NCI-H748 treated with DMSO at 0.1 percent for 48 hours (cell line): ENCODE data around the gene RNF26.
"Not testable (repeated sequence)": the region's sequence is repeated elsewhere in the genome, so short reads cannot be mapped to it uniquely, and the experiment has no call there.

Source experiments
- DNase-seq: peaks from one replicate; lab custom pipeline; 2025; lab: John Stamatoyannopoulos, UW

The RNF26 gene

DNA sequence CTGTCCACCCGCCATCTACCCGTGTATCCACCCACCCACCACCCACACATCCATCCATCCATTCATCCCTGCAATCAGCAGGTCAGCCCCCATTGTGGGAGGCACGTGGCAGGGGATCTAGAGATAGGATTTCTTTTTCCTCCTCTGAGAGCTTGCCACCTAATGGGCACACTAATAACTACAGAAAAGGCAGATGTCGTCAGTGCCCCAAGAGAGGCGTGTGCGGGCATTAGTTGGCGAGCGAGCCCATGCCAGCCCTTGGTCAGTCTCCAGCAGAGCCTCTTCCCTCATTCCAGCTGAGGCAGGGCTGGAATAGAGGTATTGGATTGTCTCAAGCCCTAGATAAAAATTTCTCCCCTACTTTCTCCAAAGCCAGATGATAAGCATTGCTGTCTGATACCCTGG, 37.5 kb downstream of the RNF26 start:
- no peak for DNase-seq

DNA sequence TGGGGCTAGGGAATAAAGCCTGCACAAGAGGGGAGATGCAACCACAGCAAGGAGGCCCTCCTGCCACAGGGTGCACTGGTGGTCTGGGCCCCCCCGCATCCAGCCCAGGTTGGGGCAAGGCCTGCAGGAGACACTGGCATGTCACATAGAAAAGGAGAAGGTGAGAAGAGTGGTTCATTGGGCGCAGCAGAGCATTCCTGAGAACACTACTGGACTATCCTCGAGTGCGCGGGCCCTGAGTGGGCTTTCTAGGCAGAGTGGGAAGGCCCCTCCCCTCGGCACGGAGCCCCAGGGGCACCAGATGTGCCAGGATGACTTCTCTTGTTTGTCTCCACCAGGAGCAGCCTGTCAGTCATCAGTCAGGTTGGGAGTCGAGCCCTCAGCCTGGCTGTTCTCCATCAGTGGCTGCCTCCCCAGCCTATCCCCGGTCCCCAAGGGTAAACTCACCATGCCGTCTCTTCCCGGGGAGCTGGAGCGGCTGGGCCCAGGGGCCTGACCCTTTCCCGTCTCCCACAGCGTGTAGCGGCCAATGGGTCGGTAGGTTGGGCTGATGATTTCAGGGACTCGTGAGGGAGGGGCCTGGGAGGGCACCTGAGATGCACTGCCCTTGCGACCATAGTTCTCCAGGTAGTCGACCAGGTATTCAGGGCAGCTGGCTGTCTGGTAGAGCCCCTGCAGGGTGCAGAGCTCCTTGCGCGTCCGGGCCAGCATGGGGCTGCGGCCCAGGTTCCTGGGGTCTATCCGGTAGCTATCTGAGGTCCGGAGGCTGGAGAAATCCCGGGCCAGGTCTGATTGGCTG, 38.1 kb downstream of the RNF26 start:
- DNase-seq, result no peak

DNA sequence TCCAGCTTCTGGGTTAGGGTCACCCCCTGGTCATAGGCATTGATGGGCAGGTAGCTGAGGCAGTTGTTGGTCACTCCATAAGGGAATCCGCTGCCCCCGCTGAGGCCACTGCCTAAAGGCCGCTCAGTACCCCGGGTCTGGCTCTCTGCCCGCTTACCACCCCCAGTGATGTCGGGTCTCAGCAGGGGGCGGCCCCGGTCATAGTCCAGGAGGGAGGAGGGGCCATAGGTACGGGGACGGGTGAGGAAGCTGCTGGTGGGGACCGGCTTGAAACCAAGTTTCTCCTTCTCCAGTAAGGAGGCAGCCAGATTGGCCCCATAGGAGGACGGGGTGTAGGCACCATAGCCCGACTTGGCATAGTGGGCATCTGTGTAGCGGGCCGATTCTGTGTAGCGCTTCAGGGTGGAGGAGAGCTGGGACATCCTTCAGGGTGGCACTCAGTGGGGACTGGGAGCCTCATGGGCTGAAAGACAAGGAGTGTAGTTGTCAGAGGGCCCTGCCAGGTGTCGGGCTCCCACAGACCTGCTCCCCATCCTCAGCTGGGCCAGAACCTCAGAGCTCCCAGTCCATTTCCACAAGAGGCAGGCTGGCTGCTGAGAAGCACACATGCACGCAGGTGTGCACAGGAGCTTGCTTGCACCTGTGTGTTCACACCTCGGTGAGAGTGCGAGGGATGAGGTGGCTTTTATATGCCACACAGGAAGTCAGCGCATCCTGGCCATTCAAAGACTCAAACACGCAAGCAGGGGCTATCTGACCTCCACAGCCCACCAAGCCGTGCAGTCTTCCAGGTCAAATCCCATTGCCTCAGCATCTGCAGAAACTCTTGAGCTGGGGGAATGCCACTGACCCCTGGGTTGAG, 39.0 kb downstream of the RNF26 start:
- DNase-seq, result no peak

DNA sequence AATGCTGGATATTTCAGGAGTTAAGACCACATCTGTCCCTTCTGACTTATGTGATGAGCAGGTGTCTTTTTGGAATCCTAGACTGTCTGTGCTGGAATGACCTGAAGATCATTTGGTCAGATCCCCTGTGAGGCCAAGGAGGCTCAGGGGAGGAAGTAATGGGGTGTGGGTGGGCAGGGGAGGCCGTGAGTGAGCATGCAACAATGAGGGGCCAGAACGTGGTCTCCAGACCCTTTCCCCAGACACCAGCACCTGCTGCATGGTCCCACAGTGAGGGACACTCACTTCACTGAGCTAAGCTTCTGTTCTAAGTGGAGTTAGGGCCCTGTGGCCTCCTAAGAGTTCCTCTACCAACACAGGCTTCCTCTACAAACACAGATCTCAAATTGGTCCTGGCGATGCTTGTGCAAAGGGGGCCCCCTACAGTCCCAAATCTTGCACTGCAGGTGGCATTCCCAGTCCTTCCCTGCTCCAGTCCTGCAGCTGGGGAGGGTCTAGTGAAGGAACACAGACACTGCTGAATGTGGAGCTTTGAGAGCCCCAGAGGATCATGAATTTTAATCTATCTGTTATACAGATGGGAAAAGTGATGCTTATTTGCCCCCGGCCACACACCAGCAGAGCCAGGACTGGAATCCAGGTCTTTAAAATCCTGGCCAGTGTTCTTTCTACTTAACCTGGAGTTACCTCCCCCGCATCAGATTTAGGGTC, 39.7 kb downstream of the RNF26 start:
- DNase-seq, result peak; percentile 15

DNA sequence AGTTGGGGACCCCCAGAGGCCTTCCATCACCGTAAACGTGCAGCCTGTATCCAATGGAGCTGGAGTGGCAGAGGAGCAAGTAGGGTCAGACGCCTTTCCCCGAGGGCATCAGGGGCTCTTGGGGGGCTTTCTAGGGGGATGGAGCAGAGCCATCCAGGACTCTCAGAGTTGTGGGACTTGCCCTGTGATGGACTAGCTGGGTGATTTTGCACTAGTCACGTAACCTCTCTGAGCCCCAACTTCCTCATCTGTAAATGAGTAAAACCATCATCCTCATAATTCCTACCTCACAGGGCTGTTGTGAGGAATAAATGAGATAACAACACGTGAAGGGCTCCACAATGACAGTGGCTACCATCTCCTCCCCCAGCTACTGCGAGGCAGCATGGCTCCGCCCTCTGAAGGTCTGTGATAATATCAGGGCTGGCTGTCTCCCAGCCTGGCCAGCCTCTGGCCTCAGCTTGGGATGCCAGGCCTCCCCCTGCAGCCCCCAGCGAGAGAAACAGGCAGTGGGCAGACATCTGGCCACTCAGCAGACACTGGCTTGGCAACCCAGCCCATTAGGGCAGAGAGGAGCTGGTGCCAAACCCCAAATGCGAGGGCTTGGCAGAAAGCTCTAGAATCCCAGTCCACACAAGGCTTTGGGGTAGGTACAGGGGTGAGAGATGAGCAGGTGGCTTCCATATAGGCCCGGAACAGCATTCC, 40.5 kb downstream of the RNF26 start:
- DNase-seq, result no peak

DNA sequence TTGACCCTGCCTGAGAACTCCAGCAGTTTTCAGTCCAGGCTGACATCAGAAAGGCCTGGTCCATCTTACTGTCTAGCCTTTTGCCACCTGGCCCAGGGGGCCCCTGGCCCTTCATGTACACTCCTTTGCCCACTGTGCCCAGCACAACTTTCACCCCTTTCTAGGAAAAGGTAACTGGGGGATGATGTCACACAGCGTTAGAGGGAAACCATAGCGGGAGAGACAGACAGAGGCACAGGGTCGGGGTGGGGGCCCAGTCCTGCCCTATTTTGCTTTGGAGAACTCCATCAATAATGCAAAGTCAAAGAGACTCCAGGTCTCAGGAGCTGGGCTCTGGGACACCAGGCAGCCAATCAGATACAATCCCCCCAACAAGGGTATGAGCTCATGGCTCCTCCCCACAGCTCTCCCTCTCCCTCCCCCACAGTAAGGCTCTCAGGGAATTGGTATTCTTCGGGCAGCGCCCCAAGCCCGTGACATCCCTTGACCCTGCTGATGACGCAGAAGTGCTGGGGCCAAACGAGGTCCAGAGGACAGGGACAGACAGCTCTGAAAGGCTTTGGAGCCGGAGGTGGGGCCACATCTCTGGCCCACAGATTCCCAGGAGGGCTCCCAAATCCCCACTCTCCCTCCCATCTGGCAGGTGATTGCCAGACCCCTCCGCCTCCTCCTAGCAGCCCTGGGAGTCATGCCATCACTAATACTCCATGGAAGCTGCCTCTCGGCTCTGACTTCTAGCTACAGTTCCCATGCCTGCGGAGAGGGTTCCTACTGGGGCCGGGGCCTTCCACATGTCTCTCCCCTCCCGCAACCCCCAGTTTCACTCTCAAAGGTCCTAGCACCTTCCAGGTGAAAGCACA, 41.2 kb downstream of the RNF26 start:
- DNase-seq, result no peak

DNA sequence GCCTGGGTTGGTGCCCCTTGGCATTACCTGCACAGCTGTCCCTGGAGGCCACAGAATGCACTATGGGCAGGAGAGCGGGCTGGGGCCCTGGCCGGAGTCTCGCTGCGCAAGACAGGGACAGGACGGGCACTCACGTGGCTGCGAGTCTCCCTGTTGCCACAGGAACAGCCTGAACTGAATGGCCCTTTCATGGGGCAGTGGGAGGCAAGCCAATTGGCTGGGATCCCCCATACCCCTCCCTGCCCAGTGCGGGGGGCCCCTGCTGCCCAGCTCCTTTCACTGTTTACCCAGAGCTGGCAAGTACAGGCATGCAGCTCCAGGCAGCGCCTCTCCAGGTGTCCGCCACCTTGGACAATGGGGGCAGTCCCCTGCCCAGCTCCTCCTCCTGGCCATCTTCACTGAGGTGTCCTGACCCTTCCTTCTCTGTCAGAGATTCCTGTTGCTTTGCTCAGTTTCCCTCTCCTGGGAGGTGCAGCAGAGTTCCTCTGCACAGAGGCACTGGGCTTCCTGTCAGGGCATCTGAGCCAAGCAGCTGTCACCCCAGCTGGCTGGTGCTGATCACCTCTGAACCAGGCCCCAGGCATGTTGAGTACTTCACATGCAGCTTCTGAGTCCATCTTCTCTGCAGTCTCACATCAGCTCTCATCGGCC, 42.0 kb downstream of the RNF26 start:
- DNase-seq, result peak; percentile 2

DNA sequence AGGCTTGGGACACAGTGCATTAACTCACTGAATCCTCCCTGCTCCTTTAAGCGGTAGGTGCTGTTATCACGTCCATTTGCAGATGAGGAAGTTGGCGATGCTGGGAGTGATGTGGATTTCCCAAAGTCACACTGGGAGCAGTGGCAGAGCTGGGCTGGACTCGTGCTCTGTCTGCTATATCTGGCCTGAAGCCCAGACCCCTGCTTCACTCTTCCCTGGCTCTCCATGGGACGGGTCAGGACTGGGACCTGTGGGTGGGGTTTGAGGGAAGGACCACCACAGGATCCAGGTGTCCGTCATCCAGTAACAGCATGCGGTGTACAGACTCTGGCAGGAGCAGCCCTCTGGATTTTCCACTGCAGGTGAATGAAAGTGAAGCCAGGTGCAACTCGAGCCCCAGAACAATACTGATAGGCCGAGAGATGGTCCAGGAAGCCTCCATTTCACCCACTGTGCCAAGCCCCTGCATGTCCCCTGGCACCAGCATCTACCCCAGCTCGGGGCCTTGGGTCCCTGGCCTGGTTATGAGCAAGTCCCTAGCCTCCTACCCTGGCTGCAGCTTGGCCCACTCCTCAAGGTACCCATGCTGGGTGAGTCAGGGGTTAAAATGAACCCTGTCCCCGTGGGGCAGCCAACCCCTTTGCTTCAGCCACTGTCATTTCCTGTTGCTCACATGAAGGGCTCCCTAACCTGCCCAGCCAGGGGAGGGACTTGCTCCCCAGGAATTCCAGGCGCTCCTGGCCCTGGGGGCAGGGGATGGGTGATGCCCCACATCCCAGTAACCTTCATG, 43.0 kb downstream of the RNF26 start:
- no peak for DNase-seq

DNA sequence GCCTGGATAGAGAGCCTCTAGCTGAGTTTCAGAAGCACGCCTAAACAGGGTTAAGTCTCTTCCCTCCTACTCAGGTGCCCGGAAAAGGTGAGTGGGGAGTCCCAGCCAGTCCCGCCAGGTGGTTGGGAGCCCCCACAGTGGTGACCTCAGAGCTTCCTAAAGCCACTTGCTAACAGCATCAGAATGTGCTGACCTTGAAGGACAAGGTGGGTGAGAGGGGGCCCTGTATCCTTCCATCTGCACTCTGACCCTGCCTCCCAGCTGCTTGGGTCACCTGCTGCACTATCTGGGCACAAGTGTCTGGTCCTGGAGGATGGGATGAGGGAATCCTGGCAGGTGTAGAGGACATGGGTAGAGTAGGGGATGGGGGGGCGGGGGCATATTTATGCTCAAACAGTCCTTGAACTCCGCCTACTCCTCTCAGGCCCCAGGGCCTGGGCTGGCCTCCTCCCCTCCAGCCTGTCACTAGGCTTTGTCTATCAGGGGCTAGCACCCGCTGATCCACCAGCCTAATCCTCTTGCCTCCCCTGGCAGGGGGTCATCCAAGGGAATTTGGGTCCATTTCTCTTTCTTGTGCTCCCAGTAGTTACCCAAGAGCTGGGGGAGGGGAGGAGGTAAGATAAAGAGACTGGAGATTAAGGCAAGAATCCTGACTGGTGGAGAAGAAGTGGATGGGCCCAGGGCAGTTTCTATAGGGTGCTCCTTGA, 43.8 kb downstream of the RNF26 start:
- DNase-seq, result no peak

DNA sequence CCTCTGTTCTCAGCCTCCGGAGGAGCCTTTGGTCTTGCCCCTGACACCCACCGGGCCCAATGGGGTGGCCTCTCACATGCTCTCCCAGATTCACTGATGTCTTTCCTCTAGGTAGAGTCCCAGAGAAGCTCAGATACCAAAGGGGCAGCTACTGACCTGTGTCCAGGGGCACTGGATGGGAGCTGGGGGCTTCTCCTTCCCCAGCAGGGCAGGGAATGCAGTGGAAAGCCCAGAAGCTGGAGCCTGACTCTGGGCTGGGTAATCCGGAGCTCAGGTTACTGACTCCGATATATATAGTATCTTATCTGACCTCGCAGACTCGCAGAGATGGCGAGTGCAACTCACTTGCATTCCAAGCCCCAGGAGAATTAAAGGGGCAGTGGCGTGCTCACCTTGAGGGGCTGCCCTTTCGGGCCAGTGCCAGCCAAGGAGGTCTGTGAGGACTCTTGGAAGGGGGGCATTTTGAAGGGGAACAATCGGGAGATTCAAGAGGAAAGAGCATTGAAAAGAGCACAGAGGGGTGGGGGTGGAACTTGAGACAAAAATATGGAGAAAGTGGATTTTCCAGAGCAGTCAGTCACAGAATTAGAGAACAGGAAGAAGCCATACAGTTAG, 44.6 kb downstream of the RNF26 start:
- DNase-seq, result no peak

DNA sequence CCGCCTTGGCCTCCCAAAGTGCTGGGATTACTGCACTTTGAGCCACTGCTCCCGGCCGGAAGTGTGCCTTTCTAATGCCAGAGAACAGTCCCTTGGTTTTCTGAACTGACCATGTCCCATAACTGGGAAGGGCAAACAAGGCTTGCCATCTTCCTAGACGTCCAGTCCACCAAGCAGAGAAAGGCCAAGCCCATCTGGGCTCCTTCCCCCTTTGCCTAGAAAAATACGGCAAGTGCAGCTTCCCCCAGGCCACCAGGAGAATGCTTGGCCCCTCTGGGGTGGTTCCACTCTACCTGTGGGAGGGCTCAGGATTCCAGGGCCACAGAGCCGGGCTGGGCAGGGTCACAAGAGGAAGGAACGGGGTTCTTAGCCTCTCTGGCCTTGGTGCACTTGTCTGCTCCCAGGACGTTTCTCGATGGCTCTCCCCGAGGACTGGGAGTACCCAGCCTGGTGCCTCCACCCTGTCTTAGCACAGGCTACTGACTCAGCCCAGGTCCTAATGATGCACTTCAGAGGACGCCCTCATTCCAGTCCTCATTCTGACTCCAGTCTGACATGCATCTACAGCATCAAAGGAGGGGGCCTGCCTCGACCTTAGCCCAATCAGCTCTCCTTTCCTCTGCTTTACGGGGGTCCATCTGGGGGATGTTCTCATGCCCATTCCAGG, 46.0 kb downstream of the RNF26 start:
- no peak for DNase-seq

DNA sequence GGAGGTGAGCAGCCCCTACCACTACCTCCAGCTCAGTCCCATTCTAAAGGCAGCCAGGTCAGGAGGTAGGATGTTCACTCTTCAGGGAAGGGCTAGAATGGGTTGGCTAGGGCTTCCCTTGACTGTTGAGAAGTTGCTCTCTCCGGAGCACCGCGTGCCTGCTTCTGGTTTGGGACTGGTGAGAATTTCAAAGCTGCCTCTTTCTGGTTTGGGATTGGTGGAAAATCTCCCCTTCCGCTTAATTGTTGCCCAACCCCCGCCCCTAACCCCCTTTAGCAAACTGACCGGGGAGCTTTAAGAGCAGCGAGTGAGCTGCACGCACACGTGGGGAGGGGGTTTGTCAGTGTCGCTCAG, 46.5 kb downstream of the RNF26 start:
- DNase-seq, result no peak

DNA sequence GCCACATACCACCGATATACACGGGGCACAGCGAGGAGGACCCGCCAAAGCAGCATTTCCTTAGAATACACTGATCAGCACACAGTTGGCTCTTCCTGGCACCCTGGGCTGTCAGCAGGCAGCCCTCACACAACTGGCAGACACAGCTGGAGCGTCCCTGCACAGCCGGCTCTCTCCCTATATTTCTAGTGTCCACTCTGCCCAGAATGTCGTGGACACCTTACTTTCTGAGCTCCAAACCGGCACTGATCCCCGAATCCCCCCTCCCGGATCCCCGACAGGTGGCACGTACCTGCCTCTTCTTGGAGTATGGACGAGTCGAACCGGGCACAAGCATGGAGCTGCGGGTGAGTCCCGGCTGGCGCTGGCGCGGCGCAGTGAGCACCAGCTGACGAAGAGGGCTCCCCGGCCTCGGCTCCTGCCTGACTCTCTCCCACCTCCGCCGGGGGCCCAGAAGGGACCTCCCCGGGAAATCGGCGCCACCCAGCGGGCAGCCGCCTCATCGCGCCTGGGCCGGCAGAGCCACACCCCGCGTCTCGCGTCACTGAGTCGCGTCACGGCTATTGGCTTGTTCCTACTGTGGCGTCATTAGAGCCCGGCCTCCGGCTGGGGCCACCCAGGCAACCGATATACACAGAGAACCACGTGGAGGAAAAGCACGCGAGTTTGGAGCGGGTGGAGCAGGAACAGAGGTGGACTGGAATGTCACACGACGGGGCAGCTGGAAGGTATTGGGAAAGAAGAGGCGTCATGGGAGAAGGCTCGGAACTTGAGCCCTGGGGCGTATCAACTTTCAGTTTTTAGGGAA, 47.1 kb downstream of the RNF26 start, which contains the start of gene USP2:
TSS of gene USP2 (minus strand) at position 510 of the 808 bp plus-strand sequence. CDS start 8,210 bp downstream, outside the sequence.
- DNase-seq, result peak; percentile 83

DNA sequence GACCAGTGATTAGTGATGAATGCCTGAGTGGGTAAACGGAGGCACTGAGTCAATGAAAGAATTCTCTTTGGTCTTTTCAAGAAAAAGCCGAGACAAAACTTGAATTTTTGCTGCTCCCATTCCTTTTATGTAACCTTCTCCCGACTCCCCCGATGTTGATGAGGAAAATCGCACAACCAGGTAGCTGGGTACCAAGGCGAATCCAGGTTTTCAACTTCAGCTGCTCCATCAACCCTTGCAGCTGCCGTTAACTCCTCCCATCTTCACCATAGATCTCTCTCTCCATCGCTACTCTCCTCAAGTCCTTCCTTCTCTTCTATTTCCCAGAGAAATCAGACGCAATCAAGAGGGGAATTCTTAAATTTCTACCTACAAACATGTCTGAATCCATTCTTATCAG, 47.8 kb downstream of the RNF26 start:
- no peak for DNase-seq

DNA sequence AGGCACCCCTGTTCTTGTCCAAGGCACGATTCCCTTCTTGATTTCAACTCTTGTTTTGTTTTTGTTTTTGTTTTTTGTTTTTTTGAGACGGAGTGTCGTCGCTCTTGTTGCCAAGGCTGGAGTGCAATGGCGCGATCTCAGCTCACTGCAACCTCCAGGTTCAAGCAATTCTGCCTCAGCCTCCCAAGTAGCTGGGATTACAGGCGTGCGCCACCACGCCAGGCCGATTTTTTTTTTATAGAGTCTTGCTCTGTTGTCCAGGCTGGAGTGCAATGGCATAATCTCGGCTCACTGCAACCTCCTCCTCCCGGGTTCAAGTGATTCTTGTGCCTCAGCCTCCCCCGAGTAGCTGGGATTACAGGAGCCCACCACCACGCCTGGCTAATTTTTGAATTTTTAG, 48.2 kb downstream of the RNF26 start:
- not testable (repeated sequence) for DNase-seq

DNA sequence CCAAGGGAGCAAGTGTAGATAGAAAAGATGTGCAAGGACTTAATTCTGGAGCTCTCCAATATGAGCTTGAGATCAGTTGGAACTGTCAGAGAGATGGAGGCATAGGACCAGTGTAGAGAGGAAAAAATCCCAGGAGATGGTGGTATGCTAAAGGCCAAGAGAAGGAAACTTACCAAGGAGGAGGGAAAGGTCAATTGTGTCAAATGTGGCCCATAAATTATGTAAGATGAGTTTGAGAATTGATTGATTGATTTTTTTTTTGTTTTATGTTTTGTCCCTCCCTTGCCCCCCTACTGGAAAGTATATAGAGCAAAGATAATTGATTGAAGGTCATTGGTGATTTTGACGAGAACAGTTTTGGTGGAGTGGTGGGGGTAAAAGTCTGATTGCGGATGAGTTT, 50.0 kb downstream of the RNF26 start:
- no peak for DNase-seq
